ENCODE data around the gene SPTSSB. TPM values are rescaled to one million over a fixed set of nuclear protein-coding genes. Genes with fewer than 3 reads are reported as not detected.

SPTSSB gene
- total and polyA plus RNA-seq, 2 donors (not counting 1 experiment from before 2014, with no cell fraction given), result not detected

GRCh38 chr3:161388855-161389254 is 17.5 kb upstream of the SPTSSB start:
- no peak overlapping the region for H3K4me2 ChIP-seq (replicated peaks; ENCODE audit: low read depth, low read length, poor library complexity, severe bottlenecking)
- no peak overlapping the region for H2AFZ ChIP-seq (ENCODE audit: insufficient read depth, low read depth, low read length, poor library complexity, severe bottlenecking)
- TF ChIP-seq CTCF (IDR thresholded peaks at IDR 0.05) (no peak), EZH2 (IDR thresholded peaks at IDR 0.05; ENCODE audit: borderline replicate concordance, insufficient read depth, low read depth, low read length, poor library complexity, severe bottlenecking) (no peak)
- Mint-ChIP-seq H3K4me1 (no peaks in the 10 kb centered on the region), H3K9me3 (ENCODE audit: insufficient read depth) (no peaks in the 10 kb centered on the region), H3K27me3 (peaks cover 22% of the 10 kb centered on the region), H3K27ac (no peak overlapping the region), H3K4me3 (no peak overlapping the region)
- H3K9me3 ChIP-seq (ENCODE audit: control extremely low read depth in 1 of 3, control insufficient read depth in 2 of 3, insufficient read depth in 1 of 3, low read length in 2 of 3), result no peaks in the 10 kb centered on the region
- no peak overlapping the region for H3K27ac ChIP-seq (ENCODE audit: low read length in 2 of 2)
- H3K27me3 ChIP-seq (replicated peaks in 1 of 4; ENCODE audit: control extremely low read depth in 1 of 4, control insufficient read depth in 3 of 4, insufficient read depth in 4 of 4, low read length in 3 of 4), result peaks cover 0 to 11% (median 0%) of the 10 kb centered on the region in 4 experiments
- no peak for ATAC-seq (ENCODE audit: low read depth)
- no peaks in the 10 kb centered on the region for H3K4me1 ChIP-seq (ENCODE audit: control insufficient read depth in 2 of 2, insufficient read depth in 2 of 2, low read length in 2 of 2)
- ChIA-PET POLR2A (no interaction called here), CTCF (no interaction called here)
- H3K36me3 ChIP-seq (replicated peaks in 1 of 2; ENCODE audit: control extremely low read depth in 1 of 2, control insufficient read depth in 1 of 2, extremely low read depth in 1 of 2, insufficient read depth in 2 of 2, low read length in 1 of 2), result no peaks in the 10 kb centered on the region
- H3K4me3 ChIP-seq (ENCODE audit: control extremely low read depth in 1 of 5, extremely low read depth in 1 of 5, insufficient read depth in 1 of 5, low read depth in 2 of 5, low read length in 4 of 5), result no peak overlapping the region
- H4K20me1 ChIP-seq (ENCODE audit: control insufficient read depth, insufficient read depth, low read length, poor library complexity, severe bottlenecking), result no peaks in the 10 kb centered on the region
- intact Hi-C loops (cut with micrococcal nuclease), result no loop called here
- no peak overlapping the region for H3K9ac ChIP-seq (ENCODE audit: low read length)
- H3K79me2 ChIP-seq (ENCODE audit: control insufficient read depth, insufficient read depth, low read length), result no peaks in the 10 kb centered on the region
- no peak for DNase-seq

GRCh38 chr3:161386991-161387770 is 15.9 kb upstream of the SPTSSB start:
- no peak for ATAC-seq (ENCODE audit: low read depth)
- Histone ChIP-seq H3K4me1 (ENCODE audit: control insufficient read depth in 2 of 2, insufficient read depth in 2 of 2, low read length in 2 of 2) (no peaks in the 10 kb centered on the region), H3K27ac (ENCODE audit: low read length in 2 of 2) (no peak overlapping the region), H3K4me2 (replicated peaks; ENCODE audit: low read depth, low read length, poor library complexity, severe bottlenecking) (no peak overlapping the region), H3K4me3 (ENCODE audit: control extremely low read depth in 1 of 5, extremely low read depth in 1 of 5, insufficient read depth in 1 of 5, low read depth in 2 of 5, low read length in 4 of 5) (no peak overlapping the region), H4K20me1 (ENCODE audit: control insufficient read depth, insufficient read depth, low read length, poor library complexity, severe bottlenecking) (no peaks in the 10 kb centered on the region), H3K79me2 (ENCODE audit: control insufficient read depth, insufficient read depth, low read length) (no peaks in the 10 kb centered on the region), H3K9me3 (ENCODE audit: control extremely low read depth in 1 of 3, control insufficient read depth in 2 of 3, insufficient read depth in 1 of 3, low read length in 2 of 3) (no peaks in the 10 kb centered on the region), H3K27me3 (replicated peaks in 1 of 4; ENCODE audit: control extremely low read depth in 1 of 4, control insufficient read depth in 3 of 4, insufficient read depth in 4 of 4, low read length in 3 of 4) (peaks cover 0 to 5% (median 0%) of the 10 kb centered on the region in 4 experiments), H3K9ac (ENCODE audit: low read length) (no peak overlapping the region), H3K36me3 (replicated peaks in 1 of 2; ENCODE audit: control extremely low read depth in 1 of 2, control insufficient read depth in 1 of 2, extremely low read depth in 1 of 2, insufficient read depth in 2 of 2, low read length in 1 of 2) (no peaks in the 10 kb centered on the region), H2AFZ (ENCODE audit: insufficient read depth, low read depth, low read length, poor library complexity, severe bottlenecking) (no peak overlapping the region)
- DNase-seq, result no peak
- Mint-ChIP-seq H3K27ac (no peak overlapping the region), H3K4me1 (no peaks in the 10 kb centered on the region), H3K9me3 (ENCODE audit: insufficient read depth) (no peaks in the 10 kb centered on the region), H3K27me3 (peaks cover 20% of the 10 kb centered on the region), H3K4me3 (no peak overlapping the region)
- ChIA-PET CTCF (no interaction called here), POLR2A (no interaction called here)
- 76% methylated on average over 3 of the region's 4 CpGs for WGBS (ENCODE audit: insufficient coverage)
- intact Hi-C loops (cut with micrococcal nuclease), result no loop called here
- TF ChIP-seq EZH2 (IDR thresholded peaks at IDR 0.05; ENCODE audit: borderline replicate concordance, insufficient read depth, low read depth, low read length, poor library complexity, severe bottlenecking) (no peak), CTCF (IDR thresholded peaks at IDR 0.05) (no peak)
